ENCODE data around the gene ZMAT3. TPM values are rescaled to one million over a fixed set of nuclear protein-coding genes. Genes with fewer than 3 reads are reported as not detected.

The ZMAT3 gene
- total and polyA plus RNA-seq, 2 of the 13 experiments (the other 11 are each of a cell fraction or from before 2014, with no cell fraction given): 11.4 to 11.7 TPM

GRCh38 chr3:179036626-179037300, 34.8 kb downstream of the ZMAT3 start:
- no peak overlapping the region for H2AFZ ChIP-seq (ENCODE audit: low read length)
- no peaks in the 10 kb centered on the region for H4K20me1 ChIP-seq (ENCODE audit: insufficient read depth, low read length)
- no peak for ATAC-seq
- in situ Hi-C loops (cut with HindIII; ENCODE audit: extremely low pct_ligation_motif_present, low pct_unique_long_range_greater_than_20kb): no loop called here
- H3K36me3 ChIP-seq (replicated peaks in 1 of 2; ENCODE audit: control insufficient read depth in 1 of 2, insufficient read depth in 2 of 2, low read length in 2 of 2): peaks cover 0 to 1% of the 10 kb centered on the region in 2 experiments; a peak in 1 of 5 replicates
- H3K4me2 ChIP-seq (ENCODE audit: low read depth, low read length): no peak overlapping the region
- TF ChIP-seq TAF1 (CRISPR knock-in tag; IDR thresholded peaks at IDR 0.05) (no peak), ZFAT (CRISPR knock-in tag; conservative IDR thresholded peaks at IDR 0.05) (no peak)
- no peak overlapping the region for H3K27ac ChIP-seq (ENCODE audit: extremely low read length, insufficient read depth, low read length)
- intact Hi-C loops (cut with micrococcal nuclease; ENCODE audit: unreplicated experiment): no loop called here
- no peaks in the 10 kb centered on the region for H3K9me3 ChIP-seq (ENCODE audit: low read length)
- no TSS peak for BruUV-seq (replicated peaks)
- 98% methylated on average over 10 of the region's 10 CpGs for WGBS (ENCODE audit: low lambda C conversion rate)
- no peaks in the 10 kb centered on the region for H3K27me3 ChIP-seq (ENCODE audit: control insufficient read depth in 1 of 2, insufficient read depth in 2 of 2, low read length in 2 of 2)
- H3K79me2 ChIP-seq (ENCODE audit: insufficient read depth, low read length): peaks cover 38% of the 10 kb centered on the region
- ChIA-PET CTCF (ENCODE audit: low intra/inter-chr PET ratio, low total read pairs) (no interaction called here), POLR2A (no interaction called here)
- no peak overlapping the region for H3K9ac ChIP-seq (ENCODE audit: insufficient read depth, low read depth, low read length)
- H3K4me3 ChIP-seq (replicated peaks in 1 of 3; ENCODE audit: insufficient read depth in 1 of 3, low read depth in 2 of 3, low read length in 3 of 3): no peak overlapping the region
- FAIRE-seq: no peak
- no peak for DNase-seq (ENCODE audit: low spot score)
- peaks cover 25% of the 10 kb centered on the region for H3K4me1 ChIP-seq (ENCODE audit: insufficient read depth, low read length)

- no peak for FAIRE-seq
- Histone ChIP-seq H3K9ac (ENCODE audit: insufficient read depth, low read depth, low read length) (no peak overlapping the region), H3K4me2 (ENCODE audit: low read depth, low read length) (no peak overlapping the region), H3K27me3 (ENCODE audit: control insufficient read depth in 1 of 2, insufficient read depth in 2 of 2, low read length in 2 of 2) (no peaks in the 10 kb centered on the region), H3K36me3 (replicated peaks in 1 of 2; ENCODE audit: control insufficient read depth in 1 of 2, insufficient read depth in 2 of 2, low read length in 2 of 2) (peaks cover 0 to 1% of the 10 kb centered on the region in 2 experiments; a peak in 1 of 5 replicates), H3K9me3 (ENCODE audit: low read length) (no peaks in the 10 kb centered on the region), H2AFZ (ENCODE audit: low read length) (no peak overlapping the region), H3K4me3 (replicated peaks in 1 of 3; ENCODE audit: insufficient read depth in 1 of 3, low read depth in 2 of 3, low read length in 3 of 3) (no peak overlapping the region), H4K20me1 (ENCODE audit: insufficient read depth, low read length) (no peaks in the 10 kb centered on the region), H3K27ac (ENCODE audit: extremely low read length, insufficient read depth, low read length) (no peak overlapping the region), H3K79me2 (ENCODE audit: insufficient read depth, low read length) (peaks cover 38% of the 10 kb centered on the region), H3K4me1 (ENCODE audit: insufficient read depth, low read length) (peaks cover 25% of the 10 kb centered on the region)
- intact Hi-C loops (cut with micrococcal nuclease; ENCODE audit: unreplicated experiment) (no loop called here), in situ Hi-C loops (cut with HindIII; ENCODE audit: extremely low pct_ligation_motif_present, low pct_unique_long_range_greater_than_20kb) (no loop called here)
- WGBS (ENCODE audit: low lambda C conversion rate): 95% methylated on average over 2 of the region's 2 CpGs
- CTCF ChIA-PET (ENCODE audit: low intra/inter-chr PET ratio, low total read pairs): no interaction called here
- no peak for DNase-seq (ENCODE audit: low spot score)
- no TSS peak for BruUV-seq (replicated peaks)
- ATAC-seq: no peak
- POLR2A ChIA-PET: no interaction called here
- TF ChIP-seq REPIN1 (CRISPR knock-in tag; IDR thresholded peaks at IDR 0.05; ENCODE audit: borderline replicate concordance, low read depth): no peak
- no peak for TF ChIP-seq FLYWCH1 (CRISPR knock-in tag; IDR thresholded peaks at IDR 0.05)
- TF ChIP-seq ARHGAP35 (CRISPR knock-in tag; IDR thresholded peaks at IDR 0.05; ENCODE audit: borderline replicate concordance): no peak
- no peak for TF ChIP-seq CENPBD1 (CRISPR knock-in tag; IDR thresholded peaks at IDR 0.05; ENCODE audit: borderline replicate concordance, low read depth)
- TF ChIP-seq SALL1 (CRISPR knock-in tag; IDR thresholded peaks at IDR 0.05): no peak
- no peak for TF ChIP-seq ZNF841 (CRISPR knock-in tag; IDR thresholded peaks at IDR 0.05; ENCODE audit: borderline replicate concordance)
- TF ChIP-seq FOXA1 (IDR thresholded peaks at IDR 0.05): no peak
- TF ChIP-seq FOXA1 (CRISPR knock-in tag; IDR thresholded peaks at IDR 0.05): no peak
- TF ChIP-seq FOSL1 (CRISPR knock-in tag; IDR thresholded peaks at IDR 0.05; ENCODE audit: borderline replicate concordance): no peak
- TF ChIP-seq SMAD9 (CRISPR knock-in tag; IDR thresholded peaks at IDR 0.05): no peak
- no peak for TF ChIP-seq TCF12 (IDR thresholded peaks at IDR 0.05)
- TF ChIP-seq TCF12 (CRISPR knock-in tag; IDR thresholded peaks at IDR 0.05): no peak
- TF ChIP-seq HNRNPL (IDR thresholded peaks at IDR 0.05; ENCODE audit: low read depth, low read length): no peak
Observed at GRCh38 chr3:179036226-179036625, 35.4 kb downstream of the ZMAT3 start.
